Endothelial cell (in vitro differentiated cells): ENCODE results near the gene IL21R. TPM values are rescaled to one million over a fixed set of nuclear protein-coding genes. Genes with fewer than 3 reads are reported as not detected.

ENCODE experiments used
- DNase-seq: peaks from one replicate; pipeline ENCODE4 v3.0.0; 2021; ENCODE audit warnings: low spot score
- H3K27ac Mint-ChIP-seq: one replicate; pipeline ENCODE4 v1.8.0; 2021; ENCODE audit warnings: mixed read lengths, inconsistent platforms; ENCODE audit not compliant: unreplicated experiment
- H3K27me3 Mint-ChIP-seq: one replicate; pipeline ENCODE4 v1.8.0; 2021; ENCODE audit warnings: mild to moderate bottlenecking, moderate library complexity, mixed read lengths, inconsistent platforms; ENCODE audit not compliant: unreplicated experiment
- H3K36me3 Mint-ChIP-seq: one replicate; pipeline ENCODE4 v1.8.0; 2021; ENCODE audit warnings: mild to moderate bottlenecking, low read depth, mixed read lengths, inconsistent platforms; ENCODE audit not compliant: unreplicated experiment
- H3K4me1 Mint-ChIP-seq: one replicate; pipeline ENCODE4 v1.8.0; 2021; ENCODE audit warnings: mild to moderate bottlenecking, mixed read lengths, inconsistent platforms; ENCODE audit not compliant: unreplicated experiment
- H3K4me3 Mint-ChIP-seq: one replicate; pipeline ENCODE4 v1.8.0; 2021; ENCODE audit warnings: mild to moderate bottlenecking, mixed read lengths, inconsistent platforms; ENCODE audit not compliant: unreplicated experiment
- H3K9me3 Mint-ChIP-seq: one replicate; pipeline ENCODE4 v1.8.0; 2021; ENCODE audit warnings: mixed read lengths, inconsistent platforms; ENCODE audit not compliant: unreplicated experiment
- CTCF ChIP-seq: fragments of 200-600 bp; sonication (generic); IDR thresholded peaks from one replicate; pipeline ENCODE4 v1.5.0; 2021; ENCODE audit warnings: antibody characterized with exemption; ENCODE audit not compliant: unreplicated experiment
- long read RNA-seq: library from polyadenylated mRNA; unstranded; transcript quantifications from one replicate; pipeline ENCODE4 v2.0.0, GENCODE V29; 2020; ENCODE audit not compliant: unreplicated experiment
- total RNA-seq: library from RNA; stranded (reverse); fragmentation: NEBNext Ultra II Directional; extraction: Animal tissue kit (Norgen Biotek cat#: 25700); gene quantifications from one replicate; pipeline ENCODE4 v1.2.1, GENCODE V29; 2021; ENCODE audit not compliant: unreplicated experiment

Gene IL21R
- total RNA-seq: not detected
- long read RNA-seq: 0 reads

GRCh38 chr16:27401768-27402568 is at the start of gene IL21R:
Gene IL21R, plus strand, starts transcription at chr16:27402174. Its CDS starts 27,898 bp downstream, at chr16:27430072.
- Mint-ChIP-seq H3K9me3 (no peaks in the 10 kb centered on the region), H3K27ac (no peak within 1 kb of the TSS), H3K4me1 (no peaks in the 10 kb centered on the region), H3K27me3 (peaks cover 2% of the 10 kb centered on the region), H3K36me3 (no peaks in the 10 kb centered on the region), H3K4me3 (no peak within 1 kb of the TSS)
- TF ChIP-seq CTCF: no peak
- DNase-seq: no peak

GRCh38 chr16:27353853-27354252 is 48.1 kb upstream of the IL21R start:
- TF ChIP-seq CTCF: no peak
- no peaks in the 10 kb centered on the region for H3K9me3 Mint-ChIP-seq
- H3K36me3 Mint-ChIP-seq: peaks cover 55% of the 10 kb centered on the region
- no peaks in the 10 kb centered on the region for H3K4me1 Mint-ChIP-seq
- H3K4me3 Mint-ChIP-seq: peak overlapping the region; percentile 22
- H3K27ac Mint-ChIP-seq: no peak overlapping the region
- no peak for DNase-seq
- peaks cover 5% of the 10 kb centered on the region for H3K27me3 Mint-ChIP-seq

- DNase-seq: peak; percentile 52
- peak; percentile 25 for TF ChIP-seq CTCF
- Mint-ChIP-seq H3K4me1 (no peaks in the 10 kb centered on the region), H3K27ac (peak overlapping the region; percentile 67), H3K36me3 (peaks cover 48% of the 10 kb centered on the region), H3K9me3 (no peaks in the 10 kb centered on the region), H3K27me3 (peaks cover 4% of the 10 kb centered on the region), H3K4me3 (no peak overlapping the region)
These were observed 46.4 kb upstream of the IL21R start for GRCh38 chr16:27355610-27356009.

- Mint-ChIP-seq H3K4me3 (no peak overlapping the region), H3K27ac (no peak overlapping the region), H3K4me1 (no peaks in the 10 kb centered on the region), H3K9me3 (no peaks in the 10 kb centered on the region), H3K36me3 (peaks cover 40% of the 10 kb centered on the region), H3K27me3 (peaks cover 5% of the 10 kb centered on the region)
- TF ChIP-seq CTCF: no peak
- DNase-seq: no peak
These were observed 45.2 kb upstream of the IL21R start for GRCh38 chr16:27356794-27357193.

- Mint-ChIP-seq H3K9me3 (no peaks in the 10 kb centered on the region), H3K4me1 (no peaks in the 10 kb centered on the region), H3K27me3 (peaks cover 10% of the 10 kb centered on the region), H3K4me3 (no peak overlapping the region), H3K36me3 (peaks cover 40% of the 10 kb centered on the region), H3K27ac (no peak overlapping the region)
- TF ChIP-seq CTCF: no peak
- no peak for DNase-seq
These were observed 42.9 kb upstream of the IL21R start for GRCh38 chr16:27359051-27359450.
